ENCODE data around the gene FXYD5. TPM values are rescaled to one million over a fixed set of nuclear protein-coding genes. Genes with fewer than 3 reads are reported as not detected.
A peak's percentile ranks its signal among the peaks of the same experiment; 100 is the strongest.

FXYD5 gene
- 219 and 223 TPM in 2 replicates for total RNA-seq
- polyA plus RNA-seq: 290 and 387 TPM in 2 replicates
- polyA plus RNA-seq (2011; cell fraction: cytosol; rRNA removed): 320 and 328 TPM in 2 replicates
- polyA plus RNA-seq (2011; cell fraction: nucleus; rRNA removed): 102 and 116 TPM in 2 replicates
- polyA plus RNA-seq (2012): 278 and 370 TPM in 2 replicates
- 161 and 173 TPM in 2 replicates for polyA minus RNA-seq
- 97.0 TPM for polyA minus RNA-seq (2011; cell fraction: cytosol; rRNA and poly(A)+ RNA removed)
- 58.1 and 58.4 TPM in 2 replicates for polyA minus RNA-seq (2011; cell fraction: nucleus; rRNA and poly(A)+ RNA removed)
- Bru-seq, nascent RNA: percentile 85 among the genes with signal in this experiment
- percentile 80 among the genes with signal in this experiment for BruChase-seq, experiment 1, labeled RNA remaining after a 6-hour chase
- percentile 84 among the genes with signal in this experiment for BruChase-seq, experiment 2, labeled RNA remaining after a 2-hour chase
- long read RNA-seq, transcript FXYD5-207 (9 exons, 898 nt): minor isoform, 15 of 338 reads
- long read RNA-seq, transcript FXYD5-204 (9 exons, 872 nt): major isoform, 265 of 338 reads
- long read RNA-seq, transcript FXYD5-201 (8 exons, 1,580 nt): minor isoform, 16 of 338 reads
- long read RNA-seq, partial matches to known transcripts: 16 of 338 reads
- long read RNA-seq, other reads (novel, unspliced or antisense): 25 of 338 reads

- Histone ChIP-seq H3K27ac (ENCODE audit: insufficient read depth, low read depth, low read length) (peak within 1 kb of the TSS; percentile 95), H3K4me1 (ENCODE audit: control insufficient read depth, extremely low read depth, insufficient read depth, low read length) (peaks cover 20% of the 10 kb centered on the region), H3K4me2 (ENCODE audit: insufficient read depth, low read length) (peak within 1 kb of the TSS; percentile 78), H3K4me3 (replicated peaks in 1 of 3; ENCODE audit: insufficient read depth in 1 of 3, low read depth in 1 of 3, low read length in 3 of 3) (peak within 1 kb of the TSS; percentile 78 to 98 (median 82)), H3K79me2 (ENCODE audit: control insufficient read depth, insufficient read depth, low read length) (peaks cover 31% of the 10 kb centered on the region), H3K9me1 (replicated peaks; ENCODE audit: control insufficient read depth, extremely low read depth, insufficient read depth, low read length) (no peaks in the 10 kb centered on the region), H3K27me3 (ENCODE audit: control insufficient read depth in 2 of 2, insufficient read depth in 2 of 2, low read length in 2 of 2) (no peaks in the 10 kb centered on the region), H4K20me1 (replicated peaks; ENCODE audit: control insufficient read depth, extremely low read depth, insufficient read depth, low read length) (no peaks in the 10 kb centered on the region), H3K9me3 (replicated peaks; ENCODE audit: control insufficient read depth, insufficient read depth, low read length) (no peaks in the 10 kb centered on the region), H3K36me3 (ENCODE audit: control insufficient read depth in 2 of 2, extremely low read depth in 1 of 2, insufficient read depth in 2 of 2, low read length in 2 of 2) (peaks cover 13 to 17% of the 10 kb centered on the region in 2 experiments), H3K9ac (replicated peaks; ENCODE audit: extremely low read depth, insufficient read depth, low read length) (peak within 1 kb of the TSS; percentile 92), H2AFZ (ENCODE audit: low read depth, low read length) (peak within 1 kb of the TSS; percentile 84)
- TSS peak; percentile 47 for BruUV-seq (replicated peaks)
- CTCF ChIA-PET: interaction anchor here (0.6 to 4.6 kb wide), 12 partner anchors 8 to 192 kb away, joined by 3 to 73 read pairs (median 4); partner anchors contain the start of genes FXYD7 and LGI4
- intact Hi-C loops (cut with micrococcal nuclease): loop anchor here (2.0 kb wide), 1 partner anchor 58 kb away; no protein-coding TSS in a partner anchor
- dilution Hi-C loops (cut with MboI; ENCODE audit: extremely low pct_ligation_motif_present, low sequenced_read_pairs): no loop called here
- TF ChIP-seq POLR2A (IDR thresholded peaks at IDR 0.05; ENCODE audit: low read depth, low read length) (peak; percentile 77), FOS (IDR thresholded peaks at IDR 0.05; ENCODE audit: borderline replicate concordance, insufficient read depth, low read length) (peak; percentile 36), EZH2 (IDR thresholded peaks at IDR 0.05; ENCODE audit: borderline replicate concordance, low read depth, low read length, severe bottlenecking) (no peak), POLR2AphosphoS5 (IDR thresholded peaks at IDR 0.05; ENCODE audit: insufficient read depth, low read depth, low read length) (peak; percentile 89), MAX (IDR thresholded peaks at IDR 0.05; ENCODE audit: insufficient read depth, insufficient read length) (no peak)
- POLR2A ChIA-PET: interaction anchor here (0.6 kb wide), 1 partner anchor 19 kb away, joined by 4 read pairs; no protein-coding TSS in a partner anchor
- peak; percentile 94 for FAIRE-seq
- peak; percentile 79 for DNase-seq (ENCODE audit: low read depth, low spot score)
Measured at GRCh38 chr19:35154525-35155406, at the start of gene FXYD5. FXYD5 (plus strand) TSS chr19:35154735; CDS start chr19:35155551, 816 bp downstream.

Data from endothelial cell of umbilical vein (primary cell).